Osteoblast (primary cell): ENCODE results near the gene LRRN2. TPM values are rescaled to one million over a fixed set of nuclear protein-coding genes. Genes with fewer than 3 reads are reported as not detected.

Experiments
- DNase-seq: peaks from one replicate; pipeline ENCODE4 v3.0.0; 2011; ENCODE audit warnings: low spot score, mixed read lengths; ENCODE audit not compliant: insufficient read length; ENCODE audit errors: missing footprints
- H2AFZ ChIP-seq: 2 replicates; pipeline ENCODE4 v1.6.0; 2011; ENCODE audit warnings: mild to moderate bottlenecking, low read length
- H3K27ac ChIP-seq: 2 replicates; pipeline ENCODE4 v1.5.1; 2011; ENCODE audit warnings: mild to moderate bottlenecking, low read depth, low read length, moderate library complexity
- H3K27me3 ChIP-seq: 2 replicates; pipeline ENCODE4 v1.6.0; 2012; ENCODE audit warnings: mild to moderate bottlenecking, control low read depth, inconsistent platforms, low read length, moderate library complexity; ENCODE audit not compliant: insufficient read depth
- H3K36me3 ChIP-seq: 2 replicates; pipeline ENCODE4 v1.5.1; 2011; ENCODE audit warnings: mild to moderate bottlenecking, low read length, control low read depth, moderate library complexity; ENCODE audit not compliant: insufficient read depth
- H3K4me1 ChIP-seq: 2 replicates; pipeline ENCODE4 v1.5.1; 2011; ENCODE audit warnings: mild to moderate bottlenecking, low read length, control low read depth, moderate library complexity; ENCODE audit not compliant: insufficient read depth
- H3K4me2 ChIP-seq: 2 replicates; pipeline ENCODE4 v1.6.0; 2011; ENCODE audit warnings: mild to moderate bottlenecking, low read length; ENCODE audit not compliant: insufficient read depth
- H3K4me3 ChIP-seq: fragments of 200-600 bp; sonication (generic); 3 replicates; pipeline ENCODE4 v1.5.1; 2012; ENCODE audit warnings: mild to moderate bottlenecking, low read length, inconsistent platforms; ENCODE audit not compliant: insufficient read depth
- H3K79me2 ChIP-seq: 2 replicates; pipeline ENCODE4 v1.6.0; 2012; ENCODE audit warnings: mild to moderate bottlenecking, low read length, control low read depth, inconsistent platforms; ENCODE audit not compliant: insufficient read depth
- H3K9me3 ChIP-seq: 2 replicates; pipeline ENCODE4 v1.5.1; 2011; ENCODE audit warnings: low read depth, low read length, control low read depth
- H4K20me1 ChIP-seq: 2 replicates; pipeline ENCODE4 v1.6.0; 2012; ENCODE audit warnings: mild to moderate bottlenecking, low read length, control low read depth; ENCODE audit not compliant: insufficient read depth
- CTCF ChIP-seq: IDR thresholded peaks from 2 replicates; pipeline ENCODE4 v1.5.1; 2011; ENCODE audit warnings: mild to moderate bottlenecking, low read depth, low read length, moderate library complexity; ENCODE audit errors: extremely low read depth
- total RNA-seq: library from RNA; depleted of rRNA; stranded (reverse); fragments of >200 nt; gene quantifications from 2 replicates; pipeline ENCODE4 v1.2.3, GENCODE V29; 2012

Gene LRRN2
- total RNA-seq, 1 donor: under 0.01 TPM

- DNase-seq: no peak
- H3K4me2 ChIP-seq: no peak overlapping the region
- no peak for TF ChIP-seq CTCF
- H3K79me2 ChIP-seq: no peaks in the 10 kb centered on the region
- no peak overlapping the region for H2AFZ ChIP-seq
- H3K27me3 ChIP-seq: no peaks in the 10 kb centered on the region
- no peak overlapping the region for H3K27ac ChIP-seq
- no peaks in the 10 kb centered on the region for H3K4me1 ChIP-seq
- H3K36me3 ChIP-seq: no peaks in the 10 kb centered on the region
- H3K9me3 ChIP-seq: no peaks in the 10 kb centered on the region
- no peak overlapping the region for H3K4me3 ChIP-seq
- no peaks in the 10 kb centered on the region for H4K20me1 ChIP-seq
These were observed 101.5 kb downstream of the LRRN2 start for GRCh38 chr1:204583909-204584632.

- no peaks in the 10 kb centered on the region for H3K79me2 ChIP-seq
- no peaks in the 10 kb centered on the region for H3K9me3 ChIP-seq
- no peak for DNase-seq
- H3K4me1 ChIP-seq: no peaks in the 10 kb centered on the region
- no peaks in the 10 kb centered on the region for H3K36me3 ChIP-seq
- H3K27me3 ChIP-seq: no peaks in the 10 kb centered on the region
- TF ChIP-seq CTCF: no peak
- no peaks in the 10 kb centered on the region for H4K20me1 ChIP-seq
- H2AFZ ChIP-seq: no peak overlapping the region
- H3K27ac ChIP-seq: no peak overlapping the region
- no peak overlapping the region for H3K4me2 ChIP-seq
- no peak overlapping the region for H3K4me3 ChIP-seq
These were observed 103.8 kb downstream of the LRRN2 start for GRCh38 chr1:204581759-204582158.

- no peaks in the 10 kb centered on the region for H4K20me1 ChIP-seq
- TF ChIP-seq CTCF: no peak
- no peak overlapping the region for H3K4me2 ChIP-seq
- H3K27ac ChIP-seq: no peak overlapping the region
- no peaks in the 10 kb centered on the region for H3K79me2 ChIP-seq
- H3K4me1 ChIP-seq: no peaks in the 10 kb centered on the region
- no peak for DNase-seq
- H3K4me3 ChIP-seq: no peak overlapping the region
- no peaks in the 10 kb centered on the region for H3K36me3 ChIP-seq
- H2AFZ ChIP-seq: no peak overlapping the region
- H3K27me3 ChIP-seq: no peaks in the 10 kb centered on the region
- no peaks in the 10 kb centered on the region for H3K9me3 ChIP-seq
These were observed 104.7 kb downstream of the LRRN2 start for GRCh38 chr1:204580862-204581261.

- Histone ChIP-seq H3K36me3 (no peaks in the 10 kb centered on the region), H2AFZ (no peak overlapping the region), H3K27ac (no peak overlapping the region), H3K27me3 (no peaks in the 10 kb centered on the region), H4K20me1 (no peaks in the 10 kb centered on the region), H3K79me2 (no peaks in the 10 kb centered on the region), H3K9me3 (no peaks in the 10 kb centered on the region), H3K4me2 (no peak overlapping the region), H3K4me3 (no peak overlapping the region), H3K4me1 (no peaks in the 10 kb centered on the region)
- no peak for TF ChIP-seq CTCF
- no peak for DNase-seq
These were observed 105.9 kb downstream of the LRRN2 start for GRCh38 chr1:204579681-204580080.
